Measurements from ENCODE around the gene WFIKKN1.
"Not testable (repeated sequence)": the region's sequence is repeated elsewhere in the genome, so short reads cannot be mapped to it uniquely, and the experiment has no call there.

The WFIKKN1 gene

DNA sequence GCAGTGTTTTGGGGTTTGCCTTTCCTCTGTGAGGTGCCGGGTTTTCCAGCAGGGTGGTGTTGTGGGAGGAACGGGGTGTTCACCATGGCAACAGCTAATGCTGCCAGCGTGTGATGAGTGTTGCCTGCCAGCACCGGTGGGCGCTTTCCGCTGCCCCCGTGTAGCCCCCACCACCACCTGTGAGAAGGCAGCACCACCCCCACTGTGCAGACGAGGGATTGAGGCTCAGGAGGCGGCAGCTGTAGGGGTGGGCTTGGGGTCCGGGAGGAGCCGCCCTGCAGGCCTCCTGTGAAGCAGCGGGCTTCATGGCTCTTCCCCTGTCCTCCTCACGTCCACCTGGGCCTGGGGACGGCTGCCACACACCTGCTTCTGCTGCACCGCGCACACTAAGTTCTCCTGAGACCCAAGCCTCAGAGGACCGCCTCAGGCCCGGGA lies 35.7 kb upstream of the WFIKKN1 start:
- DNase-seq (ENCODE audit: low spot score) = no peak

DNA sequence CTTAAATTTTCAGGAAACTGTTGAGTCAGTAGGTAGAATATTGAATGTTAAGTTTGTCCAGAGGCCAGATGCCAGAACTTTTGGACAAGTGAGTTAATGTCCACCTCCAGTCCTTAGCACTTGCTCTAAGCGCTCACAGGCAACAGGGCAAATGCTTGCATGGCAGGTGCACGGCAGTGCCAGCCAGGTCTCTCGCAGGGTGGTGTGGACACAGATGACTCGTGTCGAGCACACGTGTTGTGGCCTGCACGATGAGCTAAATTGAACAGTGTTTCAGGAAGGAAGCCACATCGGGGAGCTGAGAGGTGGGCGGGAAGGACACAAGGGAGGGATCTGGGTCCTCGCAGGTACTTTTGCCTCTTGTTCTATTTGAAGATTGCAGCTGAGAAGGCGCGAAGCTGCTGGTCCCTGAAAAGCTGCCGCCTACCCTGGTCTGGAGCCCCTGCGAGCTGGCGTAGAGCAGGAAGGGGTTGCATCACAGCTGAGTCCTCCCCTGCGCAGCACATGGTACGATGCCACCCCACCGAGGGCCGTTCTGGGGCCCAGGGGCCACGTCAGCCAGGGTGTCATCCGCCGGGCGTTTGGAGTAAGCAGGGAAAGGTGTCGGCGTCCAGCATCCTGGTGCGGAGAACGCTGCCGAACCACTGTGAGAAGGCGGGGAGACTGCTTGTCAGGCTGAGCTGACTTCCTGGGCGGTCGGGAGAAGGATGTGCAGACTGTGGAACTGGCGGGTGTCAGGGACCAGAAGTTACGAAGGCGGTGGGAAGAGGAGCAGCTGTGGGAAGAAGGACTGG lies 34.6 kb upstream of the WFIKKN1 start:
- no peak for DNase-seq (ENCODE audit: low spot score)

DNA sequence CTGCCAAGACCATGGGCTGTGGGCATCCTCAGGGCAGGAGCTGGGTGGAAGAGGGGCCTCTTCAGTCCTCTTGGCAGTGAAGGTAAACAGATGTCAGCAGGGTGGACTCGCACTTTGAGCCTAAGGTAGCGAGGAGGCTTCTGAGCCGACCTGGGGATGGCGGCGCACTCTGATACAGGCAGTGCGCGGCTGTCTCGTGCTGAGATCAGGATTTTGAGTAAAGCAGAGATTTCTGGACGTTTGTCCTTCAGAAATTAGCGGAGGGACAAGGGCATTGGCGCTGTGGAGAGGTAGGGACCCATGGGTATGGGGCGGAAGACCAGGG lies 34.1 kb upstream of the WFIKKN1 start:
- DNase-seq (ENCODE audit: low spot score) = no peak

DNA sequence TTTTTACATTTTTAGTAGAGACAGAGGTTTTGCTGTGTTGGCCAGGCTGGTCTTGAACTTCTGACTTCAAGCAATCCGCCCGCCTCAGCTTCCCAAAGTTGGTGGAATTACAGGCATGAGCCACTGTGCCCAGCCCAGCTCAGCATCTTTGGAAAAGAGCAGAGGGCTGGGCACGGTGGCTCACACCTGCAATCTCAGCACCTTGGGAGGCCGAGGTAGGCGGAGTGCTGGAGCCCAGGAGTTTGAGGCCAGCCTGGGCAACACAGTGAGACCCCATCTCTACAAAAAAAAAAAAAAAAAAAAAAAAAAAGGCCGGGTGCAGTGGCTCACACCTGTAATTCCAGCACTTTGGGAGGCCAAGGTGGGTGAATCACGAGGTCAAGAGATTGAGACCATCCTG lies 33.1 kb upstream of the WFIKKN1 start:
- DNase-seq (ENCODE audit: low spot score) = not testable (repeated sequence)

DNA sequence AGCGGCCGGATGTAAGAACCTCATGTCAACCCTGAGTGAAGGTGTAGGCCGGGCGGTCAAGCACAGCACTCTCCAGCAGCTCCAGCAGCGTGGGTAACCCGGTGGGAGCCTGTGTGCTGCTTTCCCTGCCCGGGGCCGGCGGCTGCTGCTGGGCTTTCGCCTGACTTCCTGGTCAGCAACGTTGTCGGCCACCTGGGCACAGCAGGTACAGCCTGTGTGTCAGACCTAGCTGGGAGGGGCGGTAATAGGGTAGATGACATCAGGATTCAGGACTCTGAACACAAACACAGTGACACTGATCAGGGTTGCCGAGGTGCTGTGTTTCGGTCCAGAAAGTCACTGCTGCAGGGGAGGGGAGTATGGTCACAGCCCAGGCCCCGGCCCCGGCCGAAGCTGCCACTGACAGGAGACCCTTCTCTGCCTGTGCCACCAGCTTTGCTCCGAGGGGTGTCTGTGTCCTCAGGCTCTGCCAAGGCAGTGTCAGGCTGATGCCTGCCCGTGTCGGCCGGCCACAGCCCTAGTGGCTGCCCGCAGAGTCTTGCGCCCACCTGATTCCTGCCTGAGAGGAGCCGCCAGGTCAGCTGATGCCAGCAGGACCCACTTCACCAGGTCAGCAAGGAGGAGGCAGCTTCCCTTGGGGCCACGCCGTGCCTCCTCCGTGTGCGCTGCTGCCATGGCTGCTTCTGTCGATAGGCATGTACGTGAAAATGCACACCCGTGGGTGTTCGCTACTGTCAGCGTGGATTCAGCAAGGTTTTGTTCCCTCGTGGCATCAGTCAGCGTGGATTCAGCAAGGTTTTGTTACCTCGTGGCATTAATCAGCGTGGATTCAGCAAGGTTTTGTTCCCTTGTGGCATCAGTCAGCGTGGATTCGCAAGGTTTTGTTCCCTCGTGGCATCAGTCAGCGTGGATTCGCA lies 31.7 kb upstream of the WFIKKN1 start:
- no peak for DNase-seq (ENCODE audit: low spot score)

DNA sequence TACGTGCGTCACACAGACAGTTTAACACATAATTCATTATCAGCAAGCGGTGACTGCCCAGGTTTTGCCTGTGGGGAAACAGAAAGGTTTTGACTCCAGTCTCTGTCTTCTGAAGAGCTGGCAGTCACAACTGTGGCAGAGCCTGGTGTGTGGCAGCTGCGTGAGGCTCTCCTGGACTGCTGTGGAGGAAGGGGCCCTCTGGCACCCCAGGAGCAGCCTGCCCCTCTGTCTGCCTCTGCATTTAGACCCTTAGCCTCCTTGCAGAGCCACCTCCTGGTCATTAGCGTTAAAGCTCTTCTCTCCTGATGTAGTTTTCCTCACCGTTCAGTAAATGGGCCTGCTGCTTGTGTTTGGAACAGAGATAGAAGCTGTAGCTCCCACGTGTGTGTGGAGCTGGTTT lies 30.0 kb upstream of the WFIKKN1 start:
- DNase-seq (ENCODE audit: low spot score) = no peak

DNA sequence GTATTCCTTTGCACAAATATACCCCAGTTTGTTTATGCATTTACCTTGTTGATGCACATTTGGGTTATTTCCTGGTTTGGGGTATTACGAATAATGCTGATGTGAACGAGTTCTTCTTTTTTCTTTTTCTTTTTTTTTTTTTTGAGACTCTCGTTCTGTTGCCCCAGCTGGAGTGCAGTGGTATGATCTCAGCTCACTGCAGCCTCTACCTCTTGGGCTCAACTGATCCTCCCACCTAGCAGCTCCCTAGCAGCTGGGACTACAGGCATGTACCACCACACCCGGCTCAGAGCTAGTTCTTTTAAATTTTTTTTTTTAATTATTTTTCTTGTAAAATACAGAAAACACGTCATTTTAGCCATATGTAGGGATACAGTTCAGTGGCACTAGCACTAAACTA lies 26.9 kb upstream of the WFIKKN1 start:
- no peak for DNase-seq (ENCODE audit: low spot score)

DNA sequence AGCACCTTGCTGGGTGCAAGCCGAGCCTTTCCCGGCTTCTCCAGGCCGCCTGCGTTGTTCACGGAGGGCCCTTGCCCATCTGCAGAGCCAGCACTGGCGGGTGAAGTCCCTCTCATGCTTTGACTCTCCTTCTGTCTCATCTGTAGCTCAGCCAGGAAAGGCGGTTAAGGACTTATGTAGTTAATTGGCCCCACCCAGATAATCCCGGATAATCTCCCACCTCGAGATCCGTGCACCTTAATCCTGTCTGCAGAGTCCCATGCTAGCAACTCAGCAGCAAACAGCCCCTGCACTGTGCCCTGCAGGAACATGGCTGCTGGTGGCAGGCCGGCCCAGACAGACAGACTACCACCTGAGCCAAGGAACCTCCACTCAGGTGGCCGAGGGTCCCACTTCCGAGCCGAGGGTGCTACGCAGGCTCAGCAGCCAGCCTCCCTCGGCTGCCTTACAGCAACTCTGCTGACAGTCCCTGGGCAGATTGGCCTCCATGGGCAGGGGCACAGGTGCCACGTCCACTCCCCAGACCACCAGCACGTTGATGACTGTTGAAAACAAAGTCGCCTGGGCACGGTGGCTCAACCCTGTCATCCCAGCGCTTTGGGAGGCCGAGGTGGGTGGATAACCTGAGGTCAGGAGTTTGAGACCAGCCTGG lies 24.0 kb upstream of the WFIKKN1 start:
- DNase-seq (ENCODE audit: low spot score) = no peak

DNA sequence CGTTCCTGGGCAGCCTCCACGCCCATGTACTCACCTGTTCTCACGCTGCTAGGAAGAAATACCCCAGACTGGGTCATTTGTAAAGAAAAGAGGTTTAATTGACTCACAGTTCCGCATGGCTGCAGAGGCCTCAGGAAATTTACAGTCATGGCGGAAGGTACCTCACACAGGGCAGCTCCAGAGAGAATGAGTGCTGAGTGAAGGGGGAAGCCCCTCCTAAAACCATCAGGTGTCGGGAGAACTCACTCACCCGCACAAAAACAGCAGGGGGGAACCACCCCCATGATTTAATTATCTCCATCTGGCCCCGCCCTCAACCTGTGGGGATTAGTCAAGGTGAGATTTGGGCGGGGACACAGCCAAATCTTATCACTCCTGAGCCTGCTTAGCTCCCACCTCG lies 22.8 kb upstream of the WFIKKN1 start:
- no peak for DNase-seq (ENCODE audit: low spot score)

DNA sequence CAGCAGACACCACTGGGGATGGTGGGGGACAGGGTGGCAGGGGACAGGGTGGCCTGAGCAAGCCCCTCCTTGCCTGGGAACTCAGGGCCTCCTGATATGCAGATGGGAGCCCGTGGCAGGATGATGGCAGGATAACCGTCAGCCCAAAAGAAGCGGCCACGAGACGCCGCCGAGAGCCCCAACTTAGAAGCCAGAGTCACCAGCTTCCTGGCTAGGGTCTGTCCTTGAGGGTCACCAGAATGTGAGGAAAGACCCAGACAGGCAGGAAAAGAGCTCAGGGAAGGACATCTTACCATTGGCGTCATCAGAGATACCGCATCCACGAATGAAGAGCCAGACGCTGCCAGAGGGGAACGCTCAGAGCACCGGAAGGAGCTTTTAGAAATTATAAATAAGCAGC lies 21.5 kb upstream of the WFIKKN1 start:
- no peak for DNase-seq (ENCODE audit: low spot score)

DNA sequence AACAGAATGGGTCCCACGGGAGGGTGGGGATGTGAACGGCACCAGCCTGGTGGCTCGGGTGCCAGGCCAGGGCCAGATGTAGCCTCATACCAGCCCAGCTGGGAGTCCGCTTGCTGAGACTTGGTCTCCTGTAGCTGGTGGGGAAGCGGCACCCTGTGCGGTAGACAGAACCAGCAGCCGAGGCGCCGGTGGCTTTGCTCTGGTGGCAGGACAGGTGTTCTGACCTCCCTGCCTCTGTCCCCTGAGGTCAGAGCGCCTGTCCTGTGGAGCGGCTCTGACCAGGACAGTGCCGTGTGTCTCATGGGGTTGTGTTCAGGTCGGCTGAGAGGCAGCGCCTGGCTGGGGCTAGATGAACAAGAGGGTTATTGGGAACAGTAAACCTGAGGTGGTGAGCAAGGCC lies 20.8 kb upstream of the WFIKKN1 start:
- no peak for DNase-seq (ENCODE audit: low spot score)

DNA sequence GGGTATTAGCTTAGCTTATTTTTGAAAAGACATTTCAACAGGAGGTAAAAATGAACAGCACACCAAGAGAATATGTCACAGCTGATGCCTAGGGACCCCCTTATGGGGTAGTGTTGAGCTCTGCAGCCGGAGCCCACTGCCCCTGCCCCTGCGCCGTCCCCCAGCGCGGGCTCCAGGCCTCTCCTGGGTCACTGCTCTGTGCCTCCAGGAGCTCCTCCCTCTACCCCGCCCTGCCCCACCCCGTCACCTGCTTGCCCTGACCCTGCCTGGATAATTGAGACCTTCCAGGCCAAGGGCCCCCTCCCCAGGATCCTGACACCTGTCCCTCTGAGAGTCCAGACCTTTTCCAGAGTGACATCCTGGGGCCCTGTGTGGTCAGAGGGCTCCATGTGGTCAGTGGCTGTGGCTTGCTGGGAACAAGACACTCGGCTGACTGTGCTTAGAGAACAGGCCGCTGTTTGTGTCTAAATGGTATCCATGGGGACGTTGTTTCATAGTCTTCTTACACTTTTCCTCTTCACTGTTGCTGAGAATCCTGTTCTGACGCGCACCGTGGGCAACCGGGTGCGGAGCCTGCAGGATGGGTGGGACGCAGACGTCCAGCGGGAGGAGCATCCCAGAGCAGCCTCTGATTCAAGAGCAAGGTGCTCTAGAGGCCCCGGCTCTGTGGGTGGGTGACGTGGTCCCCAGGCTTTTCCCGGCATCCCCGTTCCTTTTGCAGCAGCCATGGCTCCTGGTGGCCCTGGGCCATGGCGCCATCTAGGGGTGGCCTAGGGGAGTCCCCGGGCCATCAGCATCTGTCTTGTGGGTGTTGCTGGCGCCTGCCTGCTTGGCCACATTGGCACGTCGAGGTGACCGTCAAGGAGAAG lies 20.0 kb upstream of the WFIKKN1 start:
- DNase-seq (ENCODE audit: low spot score) = peak; percentile 31

DNA sequence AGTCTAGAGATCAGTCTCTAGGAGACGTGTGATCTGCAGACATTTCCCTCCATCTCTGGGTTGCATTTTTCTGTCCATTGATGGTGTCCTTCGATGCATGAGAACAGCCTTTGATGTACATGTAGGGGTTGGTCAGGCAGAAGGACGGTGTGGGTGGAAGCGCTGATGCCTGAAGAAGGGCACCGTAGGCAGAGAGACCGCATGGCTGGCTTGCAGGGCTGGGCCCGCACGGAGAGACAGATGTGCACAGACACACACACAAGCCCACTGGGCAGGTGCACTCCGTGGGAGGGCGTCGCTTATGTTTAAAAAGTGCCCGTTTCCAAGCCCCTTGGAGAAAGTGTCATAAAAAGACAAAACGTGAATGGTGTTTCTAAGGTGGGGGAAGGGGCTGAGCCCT lies 15.7 kb upstream of the WFIKKN1 start:
- no peak for DNase-seq (ENCODE audit: low spot score)

DNA sequence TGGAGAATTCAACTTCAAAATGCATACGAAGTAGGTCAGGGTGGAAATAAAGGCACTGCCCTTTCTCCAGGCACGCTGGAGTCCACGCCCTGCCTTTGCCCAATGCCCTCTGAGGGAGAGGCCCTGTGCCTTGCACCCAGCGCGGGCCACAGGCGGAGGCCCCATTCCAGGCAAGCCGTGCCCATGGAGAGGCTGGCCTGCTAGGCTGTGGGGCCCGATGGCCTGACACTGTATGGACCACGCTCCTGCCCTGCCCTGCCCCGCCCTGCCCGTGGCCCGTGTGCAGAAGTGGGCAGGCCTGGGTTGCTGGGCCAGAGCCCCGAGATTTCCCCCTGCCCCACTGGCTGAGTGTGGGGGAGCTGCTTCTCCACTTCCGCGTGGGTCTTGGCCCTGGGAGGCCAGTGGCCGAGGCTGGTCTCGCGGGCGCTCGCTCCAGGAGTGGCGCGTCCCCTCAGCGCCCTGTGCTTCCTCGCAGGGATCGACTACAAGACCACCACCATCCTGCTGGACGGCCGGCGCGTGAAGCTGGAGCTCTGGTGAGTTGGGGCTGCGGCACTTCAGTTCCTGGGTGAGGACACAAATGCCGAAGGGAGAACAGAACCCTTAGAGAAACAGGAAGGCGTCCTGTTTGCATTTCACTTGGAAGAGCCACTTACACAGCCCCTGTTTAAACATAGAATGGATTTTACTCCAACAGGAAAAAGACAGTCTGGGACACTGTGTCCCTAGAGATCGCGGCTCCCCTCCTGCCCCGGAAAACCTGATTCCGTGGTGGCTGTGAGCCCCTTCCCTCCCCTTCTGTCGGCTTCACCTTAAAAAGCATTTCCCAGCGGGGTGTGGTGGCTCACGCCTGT lies 13.8 kb upstream of the WFIKKN1 start:
- no peak for DNase-seq (ENCODE audit: low spot score)

DNA sequence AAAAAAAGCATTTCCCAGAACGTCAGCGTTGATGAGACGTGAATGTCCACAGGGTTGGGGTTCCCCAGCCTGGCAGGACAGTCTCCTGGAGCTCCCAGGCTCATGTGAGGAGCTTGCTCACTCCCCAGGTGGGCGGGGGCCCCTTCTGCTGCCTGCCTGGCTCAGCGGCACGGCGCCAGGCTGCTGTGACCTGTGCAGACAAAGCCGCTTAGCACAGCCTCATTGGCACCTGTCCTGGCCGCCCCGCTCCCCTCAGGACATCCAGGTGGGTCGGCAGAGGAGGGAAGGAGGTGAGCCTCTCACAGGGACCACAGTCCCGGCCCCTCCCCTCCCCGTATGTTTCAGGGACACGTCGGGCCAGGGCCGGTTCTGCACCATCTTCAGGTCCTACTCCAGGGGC lies 12.9 kb upstream of the WFIKKN1 start:
- DNase-seq (ENCODE audit: low spot score) = no peak

DNA sequence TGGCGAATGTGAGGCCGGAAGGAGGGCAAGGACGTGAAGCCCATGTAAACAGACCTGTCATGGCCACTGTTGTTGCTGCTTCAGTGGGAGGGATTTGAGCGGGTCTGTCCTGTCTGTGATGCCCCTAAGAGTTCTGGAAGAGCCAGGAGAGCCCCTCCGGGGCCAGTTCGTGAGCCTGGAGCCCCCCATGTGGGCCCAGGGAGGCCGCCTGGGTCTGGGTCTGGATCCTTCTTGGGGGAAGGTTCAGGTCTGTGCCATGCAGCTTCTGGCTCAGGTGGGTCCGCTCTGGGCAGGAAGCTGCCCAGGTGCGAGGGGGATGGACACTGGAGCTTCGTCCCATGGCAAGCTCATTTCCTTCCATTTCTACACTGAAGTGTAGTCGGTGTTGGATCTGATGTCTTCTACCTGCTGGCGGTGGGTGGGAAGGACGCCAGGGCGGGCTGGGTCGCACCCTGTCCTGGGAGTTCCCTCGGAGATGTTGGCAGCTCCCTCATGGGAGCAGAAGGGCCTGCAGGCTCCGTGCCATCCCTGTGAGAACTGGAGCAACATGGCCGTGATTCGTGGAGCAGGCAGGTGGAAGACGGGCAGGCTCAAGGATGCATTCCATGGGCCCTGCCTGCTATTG lies 11.2 kb upstream of the WFIKKN1 start:
- no peak for DNase-seq (ENCODE audit: low spot score)

DNA sequence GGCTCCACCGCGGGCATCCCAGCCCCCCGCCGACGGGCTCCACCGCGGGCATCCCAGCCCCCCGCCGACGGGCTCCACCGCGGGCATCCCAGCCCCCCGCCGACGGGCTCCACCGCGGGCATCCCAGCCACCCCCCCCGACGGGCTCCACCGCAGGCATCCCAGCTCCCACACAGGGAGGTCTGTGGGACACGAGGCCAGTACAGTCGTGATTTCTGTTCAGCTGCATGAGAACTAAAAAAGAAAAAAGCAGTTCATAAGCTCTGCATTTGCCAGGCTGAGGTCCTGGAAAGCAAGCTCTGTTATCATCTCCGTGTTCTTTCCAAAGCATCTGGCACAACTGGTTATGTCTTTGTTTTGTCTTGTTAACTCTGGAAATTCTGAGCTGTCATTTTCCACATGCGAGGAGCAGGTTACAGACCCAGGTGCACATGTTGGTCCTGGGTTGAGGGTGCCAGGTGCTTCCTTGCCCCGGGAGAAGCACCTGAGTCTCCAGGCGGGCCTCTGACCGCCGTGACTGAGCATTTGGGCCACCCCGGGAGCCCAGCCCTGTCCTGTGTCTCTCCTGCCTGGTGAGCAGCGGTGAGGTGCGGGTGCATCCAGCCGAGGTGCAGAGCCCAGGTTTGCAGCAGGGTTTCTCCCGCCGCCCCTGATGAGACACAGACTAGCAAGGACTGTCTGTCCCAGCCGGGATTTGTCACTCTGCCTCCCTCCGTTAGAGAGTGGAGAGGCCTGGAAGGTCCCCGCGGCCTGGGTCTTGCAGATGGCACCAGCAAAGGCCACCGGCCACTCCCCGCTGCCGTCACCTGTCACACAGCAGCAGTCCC lies 9.9 kb upstream of the WFIKKN1 start:
- DNase-seq (ENCODE audit: low spot score) = no peak

DNA sequence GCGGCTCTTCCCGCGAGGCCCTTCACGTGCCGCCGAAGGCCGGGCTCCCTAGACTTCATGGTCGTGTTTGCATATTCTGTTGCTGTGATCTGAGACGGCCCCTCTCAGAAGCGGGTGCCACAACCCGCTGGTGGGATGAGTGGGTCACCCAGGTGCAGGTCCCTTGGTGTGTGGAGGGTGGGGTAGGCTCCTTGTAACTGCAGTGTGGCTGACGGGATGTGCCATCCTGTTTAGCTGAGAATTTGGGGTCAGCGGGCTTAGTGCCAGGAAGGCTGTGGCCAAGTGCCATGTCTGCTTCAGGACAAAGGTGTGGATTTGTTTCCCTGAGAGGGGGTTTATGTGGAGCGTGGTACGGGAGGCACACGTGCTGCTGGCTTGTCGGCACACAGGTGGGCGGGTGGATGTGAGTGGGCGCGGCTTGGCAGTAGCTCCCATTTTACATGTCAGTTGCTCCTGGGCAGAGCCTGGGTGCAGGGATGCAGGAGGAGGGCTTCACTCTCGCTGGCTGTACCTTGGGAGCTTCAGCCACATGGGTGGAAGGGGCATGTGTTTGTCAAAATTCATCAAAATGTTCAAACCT lies 9.2 kb upstream of the WFIKKN1 start:
- DNase-seq (ENCODE audit: low spot score) = no peak

DNA sequence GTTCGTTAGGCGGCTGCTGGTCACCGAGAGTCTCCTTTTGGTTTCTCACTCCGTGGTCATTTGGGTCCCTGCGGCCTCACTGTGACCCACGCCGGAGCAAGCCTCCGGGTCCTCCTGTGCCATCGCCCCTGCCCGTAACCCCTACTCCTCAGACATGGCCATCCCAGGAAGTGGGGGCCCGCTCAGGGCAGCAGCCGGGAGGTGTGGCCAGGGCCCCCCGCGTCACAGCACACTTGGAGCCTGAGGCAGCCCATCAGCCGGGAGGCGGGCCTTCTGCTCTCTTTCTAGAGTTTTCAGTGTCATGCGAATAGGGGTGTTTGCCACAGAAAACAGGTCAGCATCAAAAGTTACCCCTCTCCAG lies 7.9 kb upstream of the WFIKKN1 start:
- no peak for DNase-seq (ENCODE audit: low spot score)

All from activated CD4-positive, alpha-beta T cell treated with anti-CD3 and anti-CD28 coated beads, Interleukin-2, Interleukin-4, amounts not matched to agents 100 ng/mL and 50 ng/mL, durations not matched to agents 16 hours and 8 hours (primary cell).